ENCODE results near the gene CEP295NL. TPM values are rescaled to one million over a fixed set of nuclear protein-coding genes. Genes with fewer than 3 reads are reported as not detected.
A peak's percentile ranks its signal among the peaks of the same experiment; 100 is the strongest.

The CEP295NL gene
- total and polyA plus RNA-seq, 5 donors from 2014 or later, result 0.25 to 1.6 (median 0.78) TPM; not detected in 2

GRCh38 chr17:78898075-78898836, 4.7 kb downstream of the CEP295NL start:
- Histone ChIP-seq H3K36me3 (ENCODE audit: control insufficient read depth, insufficient read depth, low read length) (no peaks in the 10 kb centered on the region), H3K4me1 (ENCODE audit: control insufficient read depth, insufficient read depth, low read length, poor library complexity, severe bottlenecking) (no peaks in the 10 kb centered on the region), H3K9me3 (ENCODE audit: control insufficient read depth in 2 of 2, low read length in 2 of 2) (no peaks in the 10 kb centered on the region), H3K27ac (ENCODE audit: insufficient read depth, low read length, poor library complexity, severe bottlenecking) (no peak overlapping the region), H3K4me3 (ENCODE audit: low read depth, low read length) (no peak overlapping the region), H3K27me3 (ENCODE audit: control insufficient read depth, insufficient read depth, low read length) (no peaks in the 10 kb centered on the region)
- H3K4me1 Mint-ChIP-seq, result peaks cover 0 to 6% (median 0%) of the 10 kb centered on the region in 4 donors
- no peaks in the 10 kb centered on the region for H3K36me3 Mint-ChIP-seq
- DNase-seq (no peak), ATAC-seq (ENCODE audit: low read depth in 2 of 2) (no peak)
- no peaks in the 10 kb centered on the region for H3K9me3 Mint-ChIP-seq
- no peak overlapping the region for H3K27ac Mint-ChIP-seq
- H3K4me3 Mint-ChIP-seq, result no peak overlapping the region
- H3K27me3 Mint-ChIP-seq, result peaks cover 6% of the 10 kb centered on the region

- H3K27me3 ChIP-seq (ENCODE audit: control insufficient read depth, insufficient read depth, low read length), result no peaks in the 10 kb centered on the region
- no peak for ATAC-seq (ENCODE audit: low read depth in 2 of 2)
- Mint-ChIP-seq H3K27ac (no peak overlapping the region), H3K4me3 (no peak overlapping the region), H3K4me1 (peaks cover 0 to 9% (median 0%) of the 10 kb centered on the region in 4 donors), H3K27me3 (peaks cover 6% of the 10 kb centered on the region), H3K36me3 (no peaks in the 10 kb centered on the region), H3K9me3 (no peaks in the 10 kb centered on the region)
- H3K4me1 ChIP-seq (ENCODE audit: control insufficient read depth, insufficient read depth, low read length, poor library complexity, severe bottlenecking), result no peaks in the 10 kb centered on the region
- no peak overlapping the region for H3K4me3 ChIP-seq (ENCODE audit: low read depth, low read length)
- H3K9me3 ChIP-seq (ENCODE audit: control insufficient read depth in 2 of 2, low read length in 2 of 2), result no peaks in the 10 kb centered on the region
- H3K36me3 ChIP-seq (ENCODE audit: control insufficient read depth, insufficient read depth, low read length), result no peaks in the 10 kb centered on the region
- no peak overlapping the region for H3K27ac ChIP-seq (ENCODE audit: insufficient read depth, low read length, poor library complexity, severe bottlenecking)
- no peak for DNase-seq
These were observed 5.3 kb downstream of the CEP295NL start for GRCh38 chr17:78897664-78898047.

GRCh38 chr17:78896834-78897663, 6.0 kb downstream of the CEP295NL start:
- H3K4me1 ChIP-seq (ENCODE audit: control insufficient read depth, insufficient read depth, low read length, poor library complexity, severe bottlenecking), result no peaks in the 10 kb centered on the region
- no peak overlapping the region for H3K4me3 ChIP-seq (ENCODE audit: low read depth, low read length)
- DNase-seq, result no peak
- Mint-ChIP-seq H3K4me1 (peaks cover 0 to 13% (median 0%) of the 10 kb centered on the region in 4 donors), H3K4me3 (no peak overlapping the region), H3K36me3 (no peaks in the 10 kb centered on the region), H3K9me3 (no peaks in the 10 kb centered on the region), H3K27me3 (peaks cover 6% of the 10 kb centered on the region), H3K27ac (no peak overlapping the region)
- H3K9me3 ChIP-seq (ENCODE audit: control insufficient read depth in 2 of 2, low read length in 2 of 2), result no peaks in the 10 kb centered on the region
- H3K36me3 ChIP-seq (ENCODE audit: control insufficient read depth, insufficient read depth, low read length), result no peaks in the 10 kb centered on the region
- no peaks in the 10 kb centered on the region for H3K27me3 ChIP-seq (ENCODE audit: control insufficient read depth, insufficient read depth, low read length)
- H3K27ac ChIP-seq (ENCODE audit: insufficient read depth, low read length, poor library complexity, severe bottlenecking), result no peak overlapping the region
- ATAC-seq (ENCODE audit: low read depth in 2 of 2), result no peak

GRCh38 chr17:78896091-78896833, 6.7 kb downstream of the CEP295NL start:
- ATAC-seq (ENCODE audit: low read depth in 2 of 2), result no peak
- H3K27ac Mint-ChIP-seq, result peak overlapping the region in 1 of 3 donors; percentile 56
- H3K27ac ChIP-seq (ENCODE audit: insufficient read depth, low read length, poor library complexity, severe bottlenecking), result no peak overlapping the region

GRCh38 chr17:78895322-78895721, 7.7 kb downstream of the CEP295NL start:
- peaks cover 8% of the 10 kb centered on the region for H3K4me1 ChIP-seq (ENCODE audit: control insufficient read depth, insufficient read depth, low read length, poor library complexity, severe bottlenecking)
- peaks cover 6% of the 10 kb centered on the region for H3K27me3 Mint-ChIP-seq
- H3K4me3 ChIP-seq (ENCODE audit: low read depth, low read length), result no peak overlapping the region
- no peaks in the 10 kb centered on the region for H3K36me3 ChIP-seq (ENCODE audit: control insufficient read depth, insufficient read depth, low read length)
- no peak overlapping the region for H3K27ac Mint-ChIP-seq
- DNase-seq, result no peak
- H3K4me3 Mint-ChIP-seq, result no peak overlapping the region
- no peaks in the 10 kb centered on the region for H3K9me3 Mint-ChIP-seq
- peaks cover 0 to 30% (median 8%) of the 10 kb centered on the region in 4 donors for H3K4me1 Mint-ChIP-seq
- H3K9me3 ChIP-seq (ENCODE audit: control insufficient read depth in 2 of 2, low read length in 2 of 2), result no peaks in the 10 kb centered on the region
- ATAC-seq (ENCODE audit: low read depth in 2 of 2), result no peak
- H3K27ac ChIP-seq (ENCODE audit: insufficient read depth, low read length, poor library complexity, severe bottlenecking), result no peak overlapping the region
- H3K27me3 ChIP-seq (ENCODE audit: control insufficient read depth, insufficient read depth, low read length), result no peaks in the 10 kb centered on the region
- H3K36me3 Mint-ChIP-seq, result no peaks in the 10 kb centered on the region

More at GRCh38 chr17:78896091-78896833, 6.7 kb downstream of the CEP295NL start:
- Mint-ChIP-seq H3K9me3 (no peaks in the 10 kb centered on the region), H3K27me3 (peaks cover 6% of the 10 kb centered on the region), H3K4me1 (peaks cover 0 to 21% (median 0%) of the 10 kb centered on the region in 4 donors), H3K36me3 (no peaks in the 10 kb centered on the region), H3K4me3 (no peak overlapping the region)
- Histone ChIP-seq H3K4me3 (ENCODE audit: low read depth, low read length) (no peak overlapping the region), H3K9me3 (ENCODE audit: control insufficient read depth in 2 of 2, low read length in 2 of 2) (no peaks in the 10 kb centered on the region), H3K36me3 (ENCODE audit: control insufficient read depth, insufficient read depth, low read length) (no peaks in the 10 kb centered on the region), H3K4me1 (ENCODE audit: control insufficient read depth, insufficient read depth, low read length, poor library complexity, severe bottlenecking) (peaks cover under 1% of the 10 kb centered on the region), H3K27me3 (ENCODE audit: control insufficient read depth, insufficient read depth, low read length) (no peaks in the 10 kb centered on the region)
- no peak for DNase-seq

- no peak overlapping the region for H3K27ac ChIP-seq (ENCODE audit: insufficient read depth, low read length, poor library complexity, severe bottlenecking)
- Mint-ChIP-seq H3K27me3 (peaks cover 6% of the 10 kb centered on the region), H3K4me1 (peaks cover 2 to 45% (median 11%) of the 10 kb centered on the region in 4 donors), H3K4me3 (no peak overlapping the region), H3K36me3 (no peaks in the 10 kb centered on the region), H3K27ac (peak overlapping the region in 2 of 3 donors; percentile 5 to 41), H3K9me3 (no peaks in the 10 kb centered on the region)
- H3K4me1 ChIP-seq (ENCODE audit: control insufficient read depth, insufficient read depth, low read length, poor library complexity, severe bottlenecking), result peaks cover 20% of the 10 kb centered on the region
- H3K36me3 ChIP-seq (ENCODE audit: control insufficient read depth, insufficient read depth, low read length), result no peaks in the 10 kb centered on the region
- ATAC-seq (ENCODE audit: low read depth in 2 of 2) (no peak), DNase-seq (no peak)
- no peaks in the 10 kb centered on the region for H3K9me3 ChIP-seq (ENCODE audit: control insufficient read depth in 2 of 2, low read length in 2 of 2)
- H3K27me3 ChIP-seq (ENCODE audit: control insufficient read depth, insufficient read depth, low read length), result no peaks in the 10 kb centered on the region
- H3K4me3 ChIP-seq (ENCODE audit: low read depth, low read length), result no peak overlapping the region
These were observed 9.3 kb downstream of the CEP295NL start for GRCh38 chr17:78893684-78894083.

- no peaks in the 10 kb centered on the region for H3K36me3 Mint-ChIP-seq
- no peak overlapping the region for H3K4me3 Mint-ChIP-seq
- Histone ChIP-seq H3K27ac (ENCODE audit: insufficient read depth, low read length, poor library complexity, severe bottlenecking) (no peak overlapping the region), H3K36me3 (ENCODE audit: control insufficient read depth, insufficient read depth, low read length) (no peaks in the 10 kb centered on the region), H3K4me3 (ENCODE audit: low read depth, low read length) (no peak overlapping the region), H3K9me3 (ENCODE audit: control insufficient read depth in 2 of 2, low read length in 2 of 2) (no peaks in the 10 kb centered on the region), H3K27me3 (ENCODE audit: control insufficient read depth, insufficient read depth, low read length) (no peaks in the 10 kb centered on the region), H3K4me1 (ENCODE audit: control insufficient read depth, insufficient read depth, low read length, poor library complexity, severe bottlenecking) (peaks cover 21% of the 10 kb centered on the region)
- peak overlapping the region in 2 of 3 donors; percentile 41 to 68 for H3K27ac Mint-ChIP-seq
- ATAC-seq (ENCODE audit: low read depth in 2 of 2), result no peak
- peaks cover 3 to 47% (median 11%) of the 10 kb centered on the region in 4 donors for H3K4me1 Mint-ChIP-seq
- H3K9me3 Mint-ChIP-seq, result no peaks in the 10 kb centered on the region
- no peak for DNase-seq
- peaks cover 7% of the 10 kb centered on the region for H3K27me3 Mint-ChIP-seq
These were observed 10.0 kb downstream of the CEP295NL start for GRCh38 chr17:78892936-78893379.
